ENCODE data around the gene CCSER1.
"Not testable (repeated sequence)": the region's sequence is repeated elsewhere in the genome, so short reads cannot be mapped to it uniquely, and the experiment has no call there.

CCSER1 gene

DNA sequence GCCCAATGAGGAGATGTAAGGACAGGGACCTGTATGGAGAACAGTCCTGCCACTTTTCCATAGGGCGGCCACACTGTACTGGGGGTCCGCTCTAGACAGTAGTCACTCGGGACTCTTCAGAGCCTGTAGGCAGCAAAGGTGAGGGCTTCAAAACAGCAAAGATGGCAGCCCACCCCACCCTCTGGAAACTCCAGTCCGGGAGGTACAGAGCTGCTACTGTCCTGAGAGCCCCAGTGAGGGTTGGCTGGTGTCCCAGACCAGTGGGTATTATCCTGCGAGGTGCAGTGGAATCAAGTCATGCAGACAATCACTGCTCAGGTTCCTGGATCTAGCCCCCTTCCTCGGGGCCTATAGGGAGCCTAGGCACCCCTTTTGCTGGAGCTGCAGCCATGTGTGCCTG, 1392.0 kb downstream of the CCSER1 start:
- no peak for DNase-seq (ENCODE audit: low read depth in 2 of 2)

- no peak for DNase-seq (ENCODE audit: low read depth in 2 of 2)
These were observed 1398.4 kb downstream of the CCSER1 start for GRCh38 chr4:91525621-91526020.

GRCh38 chr4:91527056-91527455, 1399.9 kb downstream of the CCSER1 start:
- no peak for DNase-seq (ENCODE audit: low read depth in 2 of 2)

DNA sequence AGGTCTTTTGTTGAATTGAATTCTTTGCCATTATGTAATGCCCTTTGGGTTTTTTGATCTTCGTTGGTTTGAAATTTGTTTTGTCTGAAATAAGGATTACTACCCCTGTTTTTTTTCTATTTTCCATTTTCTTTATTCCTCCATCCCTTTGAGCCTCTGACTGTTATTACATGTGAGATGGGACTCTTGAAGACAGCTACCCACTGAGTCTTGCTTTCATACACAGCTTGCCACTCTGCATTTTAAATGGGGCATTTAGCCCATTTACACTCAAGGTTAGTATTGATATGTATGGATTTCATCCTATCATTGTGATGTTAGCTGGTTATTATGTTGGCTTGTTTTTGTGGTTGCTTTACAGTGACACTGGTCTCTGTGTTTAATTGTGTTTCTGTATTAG, 1440.4 kb downstream of the CCSER1 start:
- no peak for DNase-seq (ENCODE audit: low read depth in 2 of 2)

- no peak for DNase-seq (ENCODE audit: low read depth in 2 of 2)
These were observed 1450.7 kb downstream of the CCSER1 start for GRCh38 chr4:91577864-91578263.

DNA sequence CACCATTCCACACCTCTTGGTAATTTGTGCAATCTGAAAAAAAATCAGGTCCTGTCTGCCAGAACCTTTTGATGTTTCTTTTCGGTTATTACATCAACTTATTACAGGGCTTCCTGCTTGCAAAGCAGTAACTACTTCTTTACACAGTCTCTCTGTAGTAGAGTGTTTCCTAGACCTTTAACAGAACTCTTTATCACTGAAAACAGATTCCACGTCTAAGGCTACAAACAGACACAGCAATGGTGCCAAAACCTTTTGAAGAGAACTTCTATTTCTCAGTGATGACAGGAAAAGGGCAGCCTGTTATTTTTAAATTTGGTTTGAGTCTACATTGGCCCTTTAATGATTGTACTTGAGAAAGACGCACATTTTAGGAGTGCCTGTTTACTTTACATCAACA, 1463.1 kb downstream of the CCSER1 start:
- DNase-seq (ENCODE audit: low read depth in 2 of 2), result no peak

DNA sequence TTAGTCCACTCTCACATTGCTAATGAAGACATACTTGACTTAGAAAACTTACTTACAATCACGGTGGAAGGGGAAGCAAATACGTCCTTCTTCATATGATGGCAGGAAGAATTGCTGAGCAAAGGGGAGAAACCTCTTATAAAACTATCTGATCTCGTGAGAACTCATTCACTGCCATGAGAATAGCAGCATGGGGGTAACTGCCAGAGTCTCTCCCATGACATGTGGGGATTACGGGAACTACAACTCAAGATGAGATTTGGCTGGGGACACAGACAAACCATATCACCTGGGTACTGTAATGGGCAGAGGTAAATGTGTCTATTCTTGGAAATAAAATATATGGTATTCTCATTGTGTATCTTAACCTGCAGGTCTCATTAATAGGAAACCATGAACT, 1464.9 kb downstream of the CCSER1 start:
- no peak for DNase-seq (ENCODE audit: low read depth in 2 of 2)

DNA sequence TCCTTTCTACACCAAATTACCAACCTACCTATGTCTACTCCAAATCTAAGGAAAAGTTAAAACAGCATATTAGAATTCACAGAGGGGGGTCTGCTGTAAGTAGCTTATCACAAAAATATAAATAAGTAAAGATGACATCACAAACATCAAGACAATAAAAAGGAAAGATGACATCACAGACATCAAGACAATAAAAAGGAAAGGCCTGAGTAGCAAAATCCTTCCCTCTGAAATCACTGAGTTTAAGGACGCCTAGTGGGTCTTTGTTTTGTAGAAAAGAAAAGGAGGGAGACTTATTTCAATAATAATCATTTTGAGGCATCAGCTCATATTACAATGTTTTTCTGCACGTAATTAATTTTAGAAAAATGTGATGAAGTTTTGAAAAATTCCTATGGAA, 1469.5 kb downstream of the CCSER1 start:
- no peak for DNase-seq (ENCODE audit: low read depth in 2 of 2)

GRCh38 chr4:91598696-91599095, 1471.5 kb downstream of the CCSER1 start:
- no peak for DNase-seq (ENCODE audit: low read depth in 2 of 2)

DNA sequence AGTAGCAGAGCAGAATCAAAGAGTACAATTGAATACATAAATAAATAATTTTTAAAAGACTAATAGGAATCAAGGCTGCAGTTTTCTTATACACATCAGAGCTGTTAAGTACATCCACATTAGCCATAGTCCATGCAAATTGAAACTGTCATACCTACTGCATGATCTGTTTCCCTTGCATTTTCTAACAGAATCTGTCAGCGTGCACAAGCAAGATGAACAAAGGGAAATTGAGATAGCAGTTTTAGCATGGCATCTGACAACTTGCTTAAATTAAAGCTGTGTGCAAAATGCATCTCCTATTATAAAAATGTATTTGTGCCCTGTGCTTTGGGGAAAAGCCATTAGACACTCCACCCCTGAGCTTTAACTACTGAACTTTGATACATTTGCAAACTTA, 1473.1 kb downstream of the CCSER1 start:
- DNase-seq (ENCODE audit: low read depth in 2 of 2), result no peak

GRCh38 chr4:91601401-91601800, 1474.2 kb downstream of the CCSER1 start:
- no peak for DNase-seq (ENCODE audit: low read depth in 2 of 2)

DNA sequence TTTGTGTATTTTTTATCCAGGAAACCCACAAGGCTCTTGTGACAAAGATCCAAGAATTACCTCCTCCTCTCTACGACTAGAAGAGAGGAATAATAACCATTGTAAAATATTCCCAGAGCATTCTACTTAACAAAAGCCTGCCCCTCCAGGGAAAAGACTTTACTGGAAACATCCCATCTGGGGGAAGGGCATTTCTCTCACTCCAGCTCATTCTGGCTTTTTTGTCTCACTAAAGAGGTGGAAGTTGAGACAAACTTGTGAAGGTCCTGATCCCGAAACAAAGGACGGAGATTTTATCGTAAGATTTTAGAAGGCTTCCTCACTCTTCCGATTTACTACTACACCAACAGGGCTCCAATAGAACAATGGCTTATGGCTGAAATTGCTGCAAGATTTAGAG, 1484.6 kb downstream of the CCSER1 start:
- DNase-seq (ENCODE audit: low read depth in 2 of 2), result no peak

DNA sequence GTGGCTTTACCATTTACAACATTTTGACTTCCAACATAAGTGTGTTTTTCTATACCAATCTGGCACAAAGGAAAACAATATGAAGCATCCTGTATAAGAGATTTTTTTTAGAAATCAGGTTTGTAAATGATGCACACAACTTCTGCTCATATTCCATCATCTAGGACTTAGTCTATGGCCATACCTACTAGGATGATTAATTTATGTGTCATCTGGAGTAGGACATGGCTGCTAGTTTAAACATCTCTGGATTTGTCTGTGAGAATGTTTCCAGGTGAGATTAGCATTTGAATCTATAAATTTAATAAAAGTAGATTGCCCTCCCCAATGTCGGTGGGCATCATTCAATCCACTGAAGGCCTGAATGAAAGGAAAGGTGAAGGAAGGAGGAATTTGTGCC, 1493.8 kb downstream of the CCSER1 start:
- DNase-seq (ENCODE audit: low read depth in 2 of 2), result no peak

DNA sequence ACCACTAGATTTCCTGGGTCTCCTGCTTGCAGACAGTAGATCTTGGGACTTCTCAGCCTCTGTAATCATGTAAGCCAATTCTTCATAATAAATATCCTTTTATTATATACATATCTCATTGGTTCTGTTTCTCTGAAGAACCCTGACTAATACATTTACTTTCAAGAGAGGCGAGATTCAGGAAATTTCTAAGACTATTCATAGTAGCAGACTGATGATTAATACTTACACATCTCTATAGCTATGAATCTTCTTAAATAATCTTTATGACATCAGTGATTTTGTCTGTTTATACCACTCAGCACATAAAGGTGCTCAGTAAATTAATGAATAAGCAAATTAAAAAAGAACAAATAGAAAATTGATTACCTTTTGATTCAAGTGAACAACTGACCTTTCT, 1494.3 kb downstream of the CCSER1 start:
- DNase-seq (ENCODE audit: low read depth in 2 of 2), result no peak

GRCh38 chr4:91622925-91623602, 1495.9 kb downstream of the CCSER1 start:
- DNase-seq (ENCODE audit: low read depth in 2 of 2), result no peak

GRCh38 chr4:91623603-91623967, 1496.4 kb downstream of the CCSER1 start:
- DNase-seq (ENCODE audit: low read depth in 2 of 2), result not testable (repeated sequence)

- DNase-seq (ENCODE audit: low read depth in 2 of 2), result no peak
These were observed 1502.9 kb downstream of the CCSER1 start for GRCh38 chr4:91630054-91630453.

DNA sequence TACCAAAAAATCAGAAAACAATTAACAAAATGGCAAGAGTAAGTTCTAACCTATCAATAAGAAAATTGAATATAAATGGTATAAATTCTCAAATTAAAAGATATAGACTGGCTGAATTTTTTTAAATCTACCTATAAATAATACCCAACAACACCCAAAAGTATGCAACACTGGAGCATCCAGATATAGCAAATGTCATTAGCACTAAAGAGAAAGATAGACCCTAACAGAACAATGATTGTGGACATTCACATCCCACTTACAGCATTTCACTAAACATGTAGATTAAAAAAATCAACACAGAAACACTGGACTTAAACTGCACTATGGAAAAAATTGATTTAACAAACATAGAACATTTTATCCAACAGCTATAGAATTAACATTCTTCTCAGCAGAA, 1503.6 kb downstream of the CCSER1 start:
- no peak for DNase-seq (ENCODE audit: low read depth in 2 of 2)

- DNase-seq (ENCODE audit: low read depth in 2 of 2), result no peak
These were observed 1504.1 kb downstream of the CCSER1 start for GRCh38 chr4:91631335-91631734.

DNA sequence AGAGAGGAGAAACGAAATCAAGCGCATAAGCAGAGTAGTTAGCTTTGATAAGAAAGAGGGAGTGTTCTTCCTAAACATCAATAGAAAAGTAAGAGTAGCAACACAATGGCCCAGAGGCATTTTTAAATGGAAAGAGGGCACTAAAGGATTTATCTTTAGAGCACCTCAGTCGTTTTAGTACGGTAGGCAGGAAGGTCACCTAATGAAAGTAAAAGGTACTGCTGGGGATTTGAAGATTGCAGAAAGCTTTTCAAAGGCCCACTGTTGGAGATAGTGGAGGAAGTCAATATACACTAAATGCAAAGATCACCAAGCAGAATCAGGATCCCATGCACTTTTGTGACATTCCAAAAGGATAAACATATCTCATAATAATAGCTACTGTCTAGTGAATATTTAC, 1508.9 kb downstream of the CCSER1 start:
- no peak for DNase-seq (ENCODE audit: low read depth in 2 of 2)

All from stimulated activated CD8-positive, alpha-beta memory T cell treated with anti-CD3 and anti-CD28 coated beads, Interleukin-7, amount 100 ng/mL, for 4 hours (primary cell).